GM12878 (cell line): ENCODE results near the gene HEXB. TPM values are rescaled to one million over a fixed set of nuclear protein-coding genes. Genes with fewer than 3 reads are reported as not detected.
A peak's percentile ranks its signal among the peaks of the same experiment; 100 is the strongest.

ENCODE experiments used
- CHD2 ChIP-seq: IDR thresholded peaks from 2 replicates; pipeline ENCODE4 v1.6.1; 2011; ENCODE audit warnings: low read depth, low read length, improper control_type of control experiment, borderline replicate concordance
- EZH2 ChIP-seq: IDR thresholded peaks from 2 replicates; pipeline ENCODE4 v1.6.1; 2012; ENCODE audit warnings: low read depth, mild to moderate bottlenecking, control low read depth, inconsistent platforms, low read length, borderline replicate concordance; ENCODE audit not compliant: control insufficient read depth
- FOXK2 ChIP-seq: fragments of 450-650 bp; IDR thresholded peaks from 2 replicates; pipeline ENCODE4 v1.6.1; 2017; ENCODE audit warnings: mild to moderate bottlenecking, moderate library complexity
- GATAD2B ChIP-seq: fragments of 450-650 bp; conservative IDR thresholded peaks from 2 replicates; pipeline ENCODE4 v1.6.1; 2017; ENCODE audit warnings: low read depth, mild to moderate bottlenecking, moderate library complexity
- IKZF1 ChIP-seq: fragments of 450-650 bp; conservative IDR thresholded peaks from 2 replicates; pipeline ENCODE4 v1.6.1; 2017; ENCODE audit warnings: antibody characterized with exemption, mild to moderate bottlenecking
- JUNB ChIP-seq: IDR thresholded peaks from 2 replicates; pipeline ENCODE4 v1.6.1; 2016; ENCODE audit warnings: antibody characterized with exemption, mild to moderate bottlenecking
- NBN ChIP-seq: fragments of 450-650 bp; IDR thresholded peaks from 2 replicates; pipeline ENCODE4 v1.6.1; 2016
- PAX8 ChIP-seq: fragments of 450-650 bp; IDR thresholded peaks from 2 replicates; pipeline ENCODE4 v1.6.1; 2017; ENCODE audit warnings: mild to moderate bottlenecking, moderate library complexity
- PML ChIP-seq: IDR thresholded peaks from 2 replicates; pipeline ENCODE4 v1.6.1; 2012; ENCODE audit warnings: low read length, inconsistent platforms
- POLR2AphosphoS5 ChIP-seq: IDR thresholded peaks from 2 replicates; pipeline ENCODE4 v1.6.1; 2011; ENCODE audit warnings: mild to moderate bottlenecking, low read length, inconsistent platforms
- POU2F2 ChIP-seq: IDR thresholded peaks from 3 replicates; pipeline ENCODE4 v1.6.1; 2011; ENCODE audit warnings: low read depth, mild to moderate bottlenecking, low read length, borderline replicate concordance
- RCOR1 ChIP-seq: conservative IDR thresholded peaks from 2 replicates; pipeline ENCODE4 v1.6.1; 2012; ENCODE audit warnings: low read depth, low read length, improper control_type of control experiment
- SPI1 ChIP-seq: IDR thresholded peaks from 2 replicates; pipeline ENCODE4 v1.6.1; 2011; ENCODE audit warnings: low read depth, mild to moderate bottlenecking, low read length, moderate library complexity, borderline replicate concordance; ENCODE audit not compliant: insufficient read depth
- STAT1 ChIP-seq: fragments of 450-650 bp; conservative IDR thresholded peaks from 2 replicates; pipeline ENCODE4 v1.6.1; 2014; ENCODE audit warnings: antibody characterized with exemption, mild to moderate bottlenecking
- TCF12 ChIP-seq: IDR thresholded peaks from 2 replicates; pipeline ENCODE4 v1.6.1; 2011; ENCODE audit warnings: low read depth, mild to moderate bottlenecking, low read length
- YBX1 ChIP-seq: fragments of 450-650 bp; IDR thresholded peaks from 2 replicates; pipeline ENCODE4 v1.6.1; 2016; ENCODE audit warnings: antibody characterized with exemption
- ZNF274 ChIP-seq: IDR thresholded peaks from one replicate; pipeline ENCODE4 v1.8.0; 2011; ENCODE audit not compliant: insufficient read length, insufficient read depth
- polyA plus RNA-seq, 11 experiments: library from polyadenylated mRNA; depleted of rRNA in 4 of 11; unstranded in 6 of 11; stranded (reverse) in 5 of 11; fragments of >200 nt; fragmentation: Nextera tagmentation in 4 of 11; fragmentation: Illumina TruSeq in 1 of 11; extraction: Ambion mirVana in 4 of 11; extraction: Trizol in 1 of 11; gene quantifications; 1 replicate in 1 of 11; 2 replicates in 10 of 11; pipeline versions ENCODE4 v1.2.1 to v1.2.3, GENCODE V29; 2011 to 2016; ENCODE audit warnings: inconsistent platforms in 2 of 11, missing spikeins in 2 of 11, low read depth in 1 of 11
- total RNA-seq, 4 experiments: library from RNA; depleted of rRNA in 3 of 4; stranded (reverse); fragments of >200 nt in 3 of 4; fragmentation: Illumina TruSeq in 1 of 4; extraction: Trizol in 1 of 4; gene quantifications; 2 replicates each; pipeline versions ENCODE4 v1.2.1 to v1.2.3, GENCODE V29; 2013 to 2021
- TF ChIP-seq, protein P1 (sequence below): IDR thresholded peaks from 2 replicates; pipeline ENCODE4 v1.6.1; 2012; ENCODE audit warnings: low read length, inconsistent platforms
- TF ChIP-seq, protein P2 (sequence below): fragments of 450-650 bp; formaldehyde crosslinking; IDR thresholded peaks from 2 replicates; pipeline ENCODE4 v1.4.0; 2020; ENCODE audit warnings: mild to moderate bottlenecking, moderate library complexity
- TF ChIP-seq, protein P3 (sequence below): fragments of 450-650 bp; IDR thresholded peaks from 2 replicates; pipeline ENCODE4 v1.6.1; 2017; ENCODE audit warnings: mild to moderate bottlenecking, low read depth, inconsistent platforms; ENCODE audit not compliant: poor library complexity, severe bottlenecking
- TF ChIP-seq, protein P4 (sequence below): IDR thresholded peaks from 2 replicates; pipeline ENCODE4 v1.6.1; 2011; ENCODE audit warnings: borderline replicate concordance, low read depth, mild to moderate bottlenecking, moderate library complexity, mixed read lengths, low read length; ENCODE audit not compliant: insufficient read depth; ENCODE audit errors: extremely low read length
- TF ChIP-seq, protein P5 (sequence below): IDR thresholded peaks from 2 replicates; pipeline ENCODE4 v1.6.1; 2012; ENCODE audit warnings: low read depth, low read length, improper control_type of control experiment

Gene HEXB
- total and polyA plus RNA-seq, 10 of the 15 experiments (the other 5 are each of a cell fraction or from before 2014, with no cell fraction given): 13.5 to 76.0 (median 42.6) TPM

DNA sequence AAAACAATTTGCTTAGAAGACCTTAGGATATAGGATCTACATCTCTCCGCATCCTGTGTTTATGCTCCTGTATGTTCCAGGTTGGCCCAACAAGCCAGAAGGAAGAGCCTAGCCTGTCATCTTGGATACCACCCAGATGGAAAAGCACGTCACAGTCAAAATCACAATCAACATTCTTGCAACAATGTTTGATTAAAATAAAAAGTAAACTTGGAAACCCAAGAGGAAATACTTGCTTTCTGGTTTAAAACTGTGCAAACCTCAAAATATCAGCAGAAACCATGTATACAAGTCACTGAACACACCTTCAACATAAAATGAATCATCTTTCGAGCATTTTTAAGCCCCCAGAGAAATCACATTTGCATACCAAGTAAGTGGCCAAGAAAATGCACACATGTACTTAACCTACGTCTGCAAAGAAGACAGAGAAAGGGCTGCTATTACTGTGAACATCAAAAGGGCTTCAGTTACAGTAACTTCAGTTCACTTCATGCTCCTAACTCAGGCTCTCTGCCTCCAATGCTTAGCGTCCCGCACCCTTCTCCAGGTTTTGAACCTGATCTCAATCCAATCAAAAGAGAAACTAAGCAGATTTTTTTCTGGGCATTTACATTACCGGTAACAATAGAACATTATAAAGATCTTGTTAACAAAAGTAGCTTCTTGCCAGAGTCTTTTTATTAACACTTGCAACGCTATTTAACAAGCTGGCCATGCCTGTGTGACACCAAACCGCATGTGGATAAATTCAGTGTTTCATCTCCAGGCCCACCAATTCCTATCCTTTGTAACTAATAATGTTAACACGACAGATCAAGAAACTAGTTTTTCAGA, 45.8 kb upstream of the HEXB start (continued):
- TF ChIP-seq, protein P1, sequence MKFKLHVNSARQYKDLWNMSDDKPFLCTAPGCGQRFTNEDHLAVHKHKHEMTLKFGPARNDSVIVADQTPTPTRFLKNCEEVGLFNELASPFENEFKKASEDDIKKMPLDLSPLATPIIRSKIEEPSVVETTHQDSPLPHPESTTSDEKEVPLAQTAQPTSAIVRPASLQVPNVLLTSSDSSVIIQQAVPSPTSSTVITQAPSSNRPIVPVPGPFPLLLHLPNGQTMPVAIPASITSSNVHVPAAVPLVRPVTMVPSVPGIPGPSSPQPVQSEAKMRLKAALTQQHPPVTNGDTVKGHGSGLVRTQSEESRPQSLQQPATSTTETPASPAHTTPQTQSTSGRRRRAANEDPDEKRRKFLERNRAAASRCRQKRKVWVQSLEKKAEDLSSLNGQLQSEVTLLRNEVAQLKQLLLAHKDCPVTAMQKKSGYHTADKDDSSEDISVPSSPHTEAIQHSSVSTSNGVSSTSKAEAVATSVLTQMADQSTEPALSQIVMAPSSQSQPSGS: peak; percentile 76; the same call in 1 of the 2 replicates
- TF ChIP-seq EZH2 (no peak), PML (peak; percentile 47; the same call in 1 of the 2 replicates), ZNF274 (no peak), IKZF1 (no peak), TCF12 (0 out of 2 replicates have a peak, but pooled peaks have one; percentile 32), NBN (no peak), JUNB (peak; percentile 66), RCOR1 (no peak), POU2F2 (peak; percentile 98), SPI1 (no peak), FOXK2 (no peak), POLR2AphosphoS5 (peak; percentile 86), PAX8 (no peak), YBX1 (no peak), STAT1 (no peak), CHD2 (no peak), GATAD2B (no peak)
- TF ChIP-seq, protein P2, sequence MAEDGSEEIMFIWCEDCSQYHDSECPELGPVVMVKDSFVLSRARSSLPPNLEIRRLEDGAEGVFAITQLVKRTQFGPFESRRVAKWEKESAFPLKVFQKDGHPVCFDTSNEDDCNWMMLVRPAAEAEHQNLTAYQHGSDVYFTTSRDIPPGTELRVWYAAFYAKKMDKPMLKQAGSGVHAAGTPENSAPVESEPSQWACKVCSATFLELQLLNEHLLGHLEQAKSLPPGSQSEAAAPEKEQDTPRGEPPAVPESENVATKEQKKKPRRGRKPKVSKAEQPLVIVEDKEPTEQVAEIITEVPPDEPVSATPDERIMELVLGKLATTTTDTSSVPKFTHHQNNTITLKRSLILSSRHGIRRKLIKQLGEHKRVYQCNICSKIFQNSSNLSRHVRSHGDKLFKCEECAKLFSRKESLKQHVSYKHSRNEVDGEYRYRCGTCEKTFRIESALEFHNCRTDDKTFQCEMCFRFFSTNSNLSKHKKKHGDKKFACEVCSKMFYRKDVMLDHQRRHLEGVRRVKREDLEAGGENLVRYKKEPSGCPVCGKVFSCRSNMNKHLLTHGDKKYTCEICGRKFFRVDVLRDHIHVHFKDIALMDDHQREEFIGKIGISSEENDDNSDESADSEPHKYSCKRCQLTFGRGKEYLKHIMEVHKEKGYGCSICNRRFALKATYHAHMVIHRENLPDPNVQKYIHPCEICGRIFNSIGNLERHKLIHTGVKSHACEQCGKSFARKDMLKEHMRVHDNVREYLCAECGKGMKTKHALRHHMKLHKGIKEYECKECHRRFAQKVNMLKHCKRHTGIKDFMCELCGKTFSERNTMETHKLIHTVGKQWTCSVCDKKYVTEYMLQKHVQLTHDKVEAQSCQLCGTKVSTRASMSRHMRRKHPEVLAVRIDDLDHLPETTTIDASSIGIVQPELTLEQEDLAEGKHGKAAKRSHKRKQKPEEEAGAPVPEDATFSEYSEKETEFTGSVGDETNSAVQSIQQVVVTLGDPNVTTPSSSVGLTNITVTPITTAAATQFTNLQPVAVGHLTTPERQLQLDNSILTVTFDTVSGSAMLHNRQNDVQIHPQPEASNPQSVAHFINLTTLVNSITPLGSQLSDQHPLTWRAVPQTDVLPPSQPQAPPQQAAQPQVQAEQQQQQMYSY (CRISPR knock-in tag): no peak
- TF ChIP-seq, protein P3, sequence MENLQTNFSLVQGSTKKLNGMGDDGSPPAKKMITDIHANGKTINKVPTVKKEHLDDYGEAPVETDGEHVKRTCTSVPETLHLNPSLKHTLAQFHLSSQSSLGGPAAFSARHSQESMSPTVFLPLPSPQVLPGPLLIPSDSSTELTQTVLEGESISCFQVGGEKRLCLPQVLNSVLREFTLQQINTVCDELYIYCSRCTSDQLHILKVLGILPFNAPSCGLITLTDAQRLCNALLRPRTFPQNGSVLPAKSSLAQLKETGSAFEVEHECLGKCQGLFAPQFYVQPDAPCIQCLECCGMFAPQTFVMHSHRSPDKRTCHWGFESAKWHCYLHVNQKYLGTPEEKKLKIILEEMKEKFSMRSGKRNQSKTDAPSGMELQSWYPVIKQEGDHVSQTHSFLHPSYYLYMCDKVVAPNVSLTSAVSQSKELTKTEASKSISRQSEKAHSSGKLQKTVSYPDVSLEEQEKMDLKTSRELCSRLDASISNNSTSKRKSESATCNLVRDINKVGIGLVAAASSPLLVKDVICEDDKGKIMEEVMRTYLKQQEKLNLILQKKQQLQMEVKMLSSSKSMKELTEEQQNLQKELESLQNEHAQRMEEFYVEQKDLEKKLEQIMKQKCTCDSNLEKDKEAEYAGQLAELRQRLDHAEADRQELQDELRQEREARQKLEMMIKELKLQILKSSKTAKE: peak; percentile 64
- TF ChIP-seq, protein P4, sequence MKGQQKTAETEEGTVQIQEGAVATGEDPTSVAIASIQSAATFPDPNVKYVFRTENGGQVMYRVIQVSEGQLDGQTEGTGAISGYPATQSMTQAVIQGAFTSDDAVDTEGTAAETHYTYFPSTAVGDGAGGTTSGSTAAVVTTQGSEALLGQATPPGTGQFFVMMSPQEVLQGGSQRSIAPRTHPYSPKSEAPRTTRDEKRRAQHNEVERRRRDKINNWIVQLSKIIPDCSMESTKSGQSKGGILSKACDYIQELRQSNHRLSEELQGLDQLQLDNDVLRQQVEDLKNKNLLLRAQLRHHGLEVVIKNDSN: no peak
- TF ChIP-seq, protein P5, sequence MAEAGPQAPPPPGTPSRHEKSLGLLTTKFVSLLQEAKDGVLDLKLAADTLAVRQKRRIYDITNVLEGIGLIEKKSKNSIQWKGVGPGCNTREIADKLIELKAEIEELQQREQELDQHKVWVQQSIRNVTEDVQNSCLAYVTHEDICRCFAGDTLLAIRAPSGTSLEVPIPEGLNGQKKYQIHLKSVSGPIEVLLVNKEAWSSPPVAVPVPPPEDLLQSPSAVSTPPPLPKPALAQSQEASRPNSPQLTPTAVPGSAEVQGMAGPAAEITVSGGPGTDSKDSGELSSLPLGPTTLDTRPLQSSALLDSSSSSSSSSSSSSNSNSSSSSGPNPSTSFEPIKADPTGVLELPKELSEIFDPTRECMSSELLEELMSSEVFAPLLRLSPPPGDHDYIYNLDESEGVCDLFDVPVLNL: no peak
